SK-N-SH treated with all-trans-retinoic acid at 6 μM for 48 hours (cell line): ENCODE measurements around the gene LPAR2.

ENCODE experiments used
- ATAC-seq: fragments of 200-7000 bp; cut with Tn5 transposase; 3 replicates; pipeline ENCODE4 v1.9.1; 2020; ENCODE audit warnings: mild to moderate bottlenecking, moderate library complexity
- ARNTL ChIP-seq: fragments of 450-650 bp; formaldehyde crosslinking; IDR thresholded peaks from 2 replicates; pipeline ENCODE4 v1.5.0; 2020; ENCODE audit warnings: low read depth, mild to moderate bottlenecking, moderate library complexity, borderline replicate concordance
- BACH2 ChIP-seq: fragments of 250-450 bp; sonication (Bioruptor Pico); IDR thresholded peaks from 2 replicates; pipeline ENCODE4 v1.9.0; 2021; ENCODE audit warnings: mild to moderate bottlenecking, borderline replicate concordance
- CSDC2 ChIP-seq: fragments of 250-450 bp; sonication (Bioruptor Pico); IDR thresholded peaks from 2 replicates; pipeline ENCODE4 v1.5.0; 2020; ENCODE audit warnings: mild to moderate bottlenecking, moderate library complexity
- ESRRG ChIP-seq: fragments of 250-450 bp; sonication (Bioruptor Pico); IDR thresholded peaks from 2 replicates; pipeline ENCODE4 v1.6.1; 2021; ENCODE audit warnings: mild to moderate bottlenecking
- ISL1 ChIP-seq: fragments of 250-450 bp; sonication (Bioruptor Pico); IDR thresholded peaks from 2 replicates; pipeline ENCODE4 v2.1.2; 2022; ENCODE audit warnings: mild to moderate bottlenecking, moderate library complexity
- OSR1 ChIP-seq: fragments of 250-450 bp; sonication (Bioruptor Pico); IDR thresholded peaks from 2 replicates; pipeline ENCODE4 v1.8.0; 2022; ENCODE audit warnings: moderate library complexity, mild to moderate bottlenecking, inconsistent platforms
- PPARA ChIP-seq: fragments of 250-450 bp; sonication (Bioruptor Pico); IDR thresholded peaks from 2 replicates; pipeline ENCODE4 v1.5.0; 2020; ENCODE audit warnings: mild to moderate bottlenecking, borderline replicate concordance
- RARB ChIP-seq: fragments of 250-450 bp; sonication (Bioruptor Pico); IDR thresholded peaks from 2 replicates; pipeline ENCODE4 v1.8.0; 2021; ENCODE audit warnings: mild to moderate bottlenecking, moderate library complexity
- SNAI2 ChIP-seq: fragments of 250-450 bp; sonication (Bioruptor Pico); IDR thresholded peaks from 2 replicates; pipeline ENCODE4 v1.5.0; 2020; ENCODE audit warnings: mild to moderate bottlenecking, moderate library complexity
- TCF4 ChIP-seq: fragments of 250-450 bp; sonication (Bioruptor Pico); IDR thresholded peaks from 2 replicates; pipeline ENCODE4 v1.8.0; 2021; ENCODE audit warnings: mild to moderate bottlenecking, moderate library complexity, borderline replicate concordance
- TOX ChIP-seq: fragments of 250-450 bp; sonication (Bioruptor Pico); IDR thresholded peaks from 2 replicates; pipeline ENCODE4 v1.8.0; 2021; ENCODE audit warnings: mild to moderate bottlenecking, moderate library complexity, borderline replicate concordance
- ZFP3 ChIP-seq: fragments of 250-450 bp; sonication (Bioruptor Pico); IDR thresholded peaks from 2 replicates; pipeline ENCODE4 v1.5.0; 2020; ENCODE audit warnings: mild to moderate bottlenecking, moderate library complexity
- ZFP30 ChIP-seq: fragments of 450-650 bp; formaldehyde crosslinking; IDR thresholded peaks from 2 replicates; pipeline ENCODE4 v1.5.0; 2022; ENCODE audit warnings: mild to moderate bottlenecking, moderate library complexity
- ZNF70 ChIP-seq: fragments of 450-650 bp; formaldehyde crosslinking; IDR thresholded peaks from 2 replicates; pipeline ENCODE4 v1.5.0; 2020; ENCODE audit warnings: mild to moderate bottlenecking, moderate library complexity
- ZNF8 ChIP-seq: fragments of 450-650 bp; formaldehyde crosslinking; IDR thresholded peaks from 2 replicates; pipeline ENCODE4 v1.5.0; 2020; ENCODE audit warnings: mild to moderate bottlenecking, moderate library complexity
- TF ChIP-seq, protein P1 (sequence below): fragments of 250-450 bp; sonication (Bioruptor Pico); IDR thresholded peaks from 2 replicates; pipeline ENCODE4 v1.5.1; 2020; ENCODE audit warnings: low read depth, mild to moderate bottlenecking, moderate library complexity
- TF ChIP-seq, protein P2 (sequence below): fragments of 250-450 bp; sonication (Bioruptor Pico); IDR thresholded peaks from 2 replicates; pipeline ENCODE4 v1.5.0; 2020; ENCODE audit warnings: mild to moderate bottlenecking, moderate library complexity
- TF ChIP-seq, protein P3 (sequence below): fragments of 250-450 bp; sonication (Bioruptor Pico); IDR thresholded peaks from 2 replicates; pipeline ENCODE4 v1.8.0; 2020; ENCODE audit warnings: mild to moderate bottlenecking, moderate library complexity, borderline replicate concordance
- TF ChIP-seq, protein P4 (sequence below): fragments of 250-450 bp; sonication (Bioruptor Pico); IDR thresholded peaks from 2 replicates; pipeline ENCODE4 v1.8.0; 2021; ENCODE audit warnings: low read depth, mild to moderate bottlenecking, moderate library complexity, borderline replicate concordance
- TF ChIP-seq, protein P5 (sequence below): fragments of 250-450 bp; sonication (Bioruptor Pico); IDR thresholded peaks from 2 replicates; pipeline ENCODE4 v1.5.1; 2021; ENCODE audit warnings: mild to moderate bottlenecking, moderate library complexity

LPAR2 gene

DNA sequence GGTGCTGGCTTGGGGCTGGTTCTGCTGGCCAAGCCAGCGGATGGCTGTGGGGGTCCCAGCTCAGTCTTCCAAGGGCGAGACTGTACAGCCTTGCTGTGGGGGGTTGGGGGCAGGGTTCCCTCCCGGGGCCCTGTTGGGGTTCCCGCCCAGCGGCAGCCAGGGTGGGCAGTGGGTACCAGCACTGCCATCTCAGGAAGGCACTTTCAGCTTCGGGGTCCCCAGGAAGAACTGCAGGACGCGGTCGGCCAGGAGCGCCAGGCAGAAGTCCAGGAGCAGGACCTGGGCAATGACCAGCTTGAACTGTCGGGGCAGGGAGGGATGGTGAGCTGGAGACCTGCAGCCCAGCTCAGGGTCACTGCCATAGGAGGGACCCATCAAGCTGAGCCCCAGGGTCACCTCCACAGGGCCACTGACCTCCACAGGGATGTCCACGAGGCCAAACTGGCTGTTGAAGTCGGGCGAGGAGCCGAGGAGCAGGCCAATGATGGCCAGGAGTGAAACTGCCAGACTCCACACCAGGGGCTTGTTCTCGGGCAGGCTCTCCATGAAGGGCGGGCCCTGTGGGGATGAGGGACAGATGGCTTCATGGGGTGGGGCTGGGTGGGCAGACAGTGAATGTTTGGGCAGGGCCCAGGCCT, 17.3 kb upstream of the LPAR2 start:
- TF ChIP-seq, protein P1, sequence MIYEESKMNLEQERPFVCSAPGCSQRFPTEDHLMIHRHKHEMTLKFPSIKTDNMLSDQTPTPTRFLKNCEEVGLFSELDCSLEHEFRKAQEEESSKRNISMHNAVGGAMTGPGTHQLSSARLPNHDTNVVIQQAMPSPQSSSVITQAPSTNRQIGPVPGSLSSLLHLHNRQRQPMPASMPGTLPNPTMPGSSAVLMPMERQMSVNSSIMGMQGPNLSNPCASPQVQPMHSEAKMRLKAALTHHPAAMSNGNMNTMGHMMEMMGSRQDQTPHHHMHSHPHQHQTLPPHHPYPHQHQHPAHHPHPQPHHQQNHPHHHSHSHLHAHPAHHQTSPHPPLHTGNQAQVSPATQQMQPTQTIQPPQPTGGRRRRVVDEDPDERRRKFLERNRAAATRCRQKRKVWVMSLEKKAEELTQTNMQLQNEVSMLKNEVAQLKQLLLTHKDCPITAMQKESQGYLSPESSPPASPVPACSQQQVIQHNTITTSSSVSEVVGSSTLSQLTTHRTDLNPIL (CRISPR knock-in tag): no peak
- no peak for TF ChIP-seq OSR1 (CRISPR knock-in tag)
- TF ChIP-seq ARNTL (CRISPR knock-in tag): no peak
- TF ChIP-seq, protein P2, sequence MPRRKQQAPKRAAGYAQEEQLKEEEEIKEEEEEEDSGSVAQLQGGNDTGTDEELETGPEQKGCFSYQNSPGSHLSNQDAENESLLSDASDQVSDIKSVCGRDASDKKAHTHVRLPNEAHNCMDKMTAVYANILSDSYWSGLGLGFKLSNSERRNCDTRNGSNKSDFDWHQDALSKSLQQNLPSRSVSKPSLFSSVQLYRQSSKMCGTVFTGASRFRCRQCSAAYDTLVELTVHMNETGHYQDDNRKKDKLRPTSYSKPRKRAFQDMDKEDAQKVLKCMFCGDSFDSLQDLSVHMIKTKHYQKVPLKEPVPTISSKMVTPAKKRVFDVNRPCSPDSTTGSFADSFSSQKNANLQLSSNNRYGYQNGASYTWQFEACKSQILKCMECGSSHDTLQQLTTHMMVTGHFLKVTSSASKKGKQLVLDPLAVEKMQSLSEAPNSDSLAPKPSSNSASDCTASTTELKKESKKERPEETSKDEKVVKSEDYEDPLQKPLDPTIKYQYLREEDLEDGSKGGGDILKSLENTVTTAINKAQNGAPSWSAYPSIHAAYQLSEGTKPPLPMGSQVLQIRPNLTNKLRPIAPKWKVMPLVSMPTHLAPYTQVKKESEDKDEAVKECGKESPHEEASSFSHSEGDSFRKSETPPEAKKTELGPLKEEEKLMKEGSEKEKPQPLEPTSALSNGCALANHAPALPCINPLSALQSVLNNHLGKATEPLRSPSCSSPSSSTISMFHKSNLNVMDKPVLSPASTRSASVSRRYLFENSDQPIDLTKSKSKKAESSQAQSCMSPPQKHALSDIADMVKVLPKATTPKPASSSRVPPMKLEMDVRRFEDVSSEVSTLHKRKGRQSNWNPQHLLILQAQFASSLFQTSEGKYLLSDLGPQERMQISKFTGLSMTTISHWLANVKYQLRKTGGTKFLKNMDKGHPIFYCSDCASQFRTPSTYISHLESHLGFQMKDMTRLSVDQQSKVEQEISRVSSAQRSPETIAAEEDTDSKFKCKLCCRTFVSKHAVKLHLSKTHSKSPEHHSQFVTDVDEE: no peak
- TF ChIP-seq, protein P3, sequence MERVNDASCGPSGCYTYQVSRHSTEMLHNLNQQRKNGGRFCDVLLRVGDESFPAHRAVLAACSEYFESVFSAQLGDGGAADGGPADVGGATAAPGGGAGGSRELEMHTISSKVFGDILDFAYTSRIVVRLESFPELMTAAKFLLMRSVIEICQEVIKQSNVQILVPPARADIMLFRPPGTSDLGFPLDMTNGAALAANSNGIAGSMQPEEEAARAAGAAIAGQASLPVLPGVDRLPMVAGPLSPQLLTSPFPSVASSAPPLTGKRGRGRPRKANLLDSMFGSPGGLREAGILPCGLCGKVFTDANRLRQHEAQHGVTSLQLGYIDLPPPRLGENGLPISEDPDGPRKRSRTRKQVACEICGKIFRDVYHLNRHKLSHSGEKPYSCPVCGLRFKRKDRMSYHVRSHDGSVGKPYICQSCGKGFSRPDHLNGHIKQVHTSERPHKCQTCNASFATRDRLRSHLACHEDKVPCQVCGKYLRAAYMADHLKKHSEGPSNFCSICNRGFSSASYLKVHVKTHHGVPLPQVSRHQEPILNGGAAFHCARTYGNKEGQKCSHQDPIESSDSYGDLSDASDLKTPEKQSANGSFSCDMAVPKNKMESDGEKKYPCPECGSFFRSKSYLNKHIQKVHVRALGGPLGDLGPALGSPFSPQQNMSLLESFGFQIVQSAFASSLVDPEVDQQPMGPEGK (CRISPR knock-in tag): no peak
- no peak for TF ChIP-seq TOX (CRISPR knock-in tag)
- TF ChIP-seq ESRRG (CRISPR knock-in tag): no peak
- TF ChIP-seq ZNF8 (CRISPR knock-in tag): no peak
- TF ChIP-seq ZNF70: no peak
- no peak for TF ChIP-seq ZFP3 (CRISPR knock-in tag)
- TF ChIP-seq, protein P4, sequence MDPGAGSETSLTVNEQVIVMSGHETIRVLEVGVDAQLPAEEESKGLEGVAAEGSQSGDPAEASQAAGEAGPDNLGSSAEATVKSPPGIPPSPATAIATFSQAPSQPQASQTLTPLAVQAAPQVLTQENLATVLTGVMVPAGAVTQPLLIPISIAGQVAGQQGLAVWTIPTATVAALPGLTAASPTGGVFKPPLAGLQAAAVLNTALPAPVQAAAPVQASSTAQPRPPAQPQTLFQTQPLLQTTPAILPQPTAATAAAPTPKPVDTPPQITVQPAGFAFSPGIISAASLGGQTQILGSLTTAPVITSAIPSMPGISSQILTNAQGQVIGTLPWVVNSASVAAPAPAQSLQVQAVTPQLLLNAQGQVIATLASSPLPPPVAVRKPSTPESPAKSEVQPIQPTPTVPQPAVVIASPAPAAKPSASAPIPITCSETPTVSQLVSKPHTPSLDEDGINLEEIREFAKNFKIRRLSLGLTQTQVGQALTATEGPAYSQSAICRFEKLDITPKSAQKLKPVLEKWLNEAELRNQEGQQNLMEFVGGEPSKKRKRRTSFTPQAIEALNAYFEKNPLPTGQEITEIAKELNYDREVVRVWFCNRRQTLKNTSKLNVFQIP: no peak
- no peak for TF ChIP-seq RARB (CRISPR knock-in tag)
- TF ChIP-seq CSDC2 (CRISPR knock-in tag): no peak
- no peak for TF ChIP-seq BACH2
- TF ChIP-seq TCF4 (CRISPR knock-in tag): no peak
- TF ChIP-seq ISL1 (CRISPR knock-in tag): no peak
- no peak for TF ChIP-seq PPARA (CRISPR knock-in tag)
- no peak for ATAC-seq

DNA sequence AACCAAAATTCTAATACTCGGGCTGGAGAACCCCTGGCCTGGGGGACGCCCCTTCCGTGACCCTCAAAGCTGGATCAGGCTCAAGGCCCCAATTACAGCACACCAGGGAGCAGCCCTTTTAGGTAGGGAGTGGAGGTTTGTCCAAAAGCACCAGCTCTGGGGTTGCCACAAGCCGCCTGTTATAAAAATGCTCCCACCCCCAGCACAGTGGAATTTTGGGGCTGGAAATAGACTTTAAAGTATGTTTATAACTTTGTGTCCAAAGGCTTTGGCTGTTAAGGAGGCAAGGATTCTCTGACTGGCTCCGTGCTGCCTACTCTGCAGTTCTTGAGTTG, 16.0 kb upstream of the LPAR2 start:
- ATAC-seq: no peak

DNA sequence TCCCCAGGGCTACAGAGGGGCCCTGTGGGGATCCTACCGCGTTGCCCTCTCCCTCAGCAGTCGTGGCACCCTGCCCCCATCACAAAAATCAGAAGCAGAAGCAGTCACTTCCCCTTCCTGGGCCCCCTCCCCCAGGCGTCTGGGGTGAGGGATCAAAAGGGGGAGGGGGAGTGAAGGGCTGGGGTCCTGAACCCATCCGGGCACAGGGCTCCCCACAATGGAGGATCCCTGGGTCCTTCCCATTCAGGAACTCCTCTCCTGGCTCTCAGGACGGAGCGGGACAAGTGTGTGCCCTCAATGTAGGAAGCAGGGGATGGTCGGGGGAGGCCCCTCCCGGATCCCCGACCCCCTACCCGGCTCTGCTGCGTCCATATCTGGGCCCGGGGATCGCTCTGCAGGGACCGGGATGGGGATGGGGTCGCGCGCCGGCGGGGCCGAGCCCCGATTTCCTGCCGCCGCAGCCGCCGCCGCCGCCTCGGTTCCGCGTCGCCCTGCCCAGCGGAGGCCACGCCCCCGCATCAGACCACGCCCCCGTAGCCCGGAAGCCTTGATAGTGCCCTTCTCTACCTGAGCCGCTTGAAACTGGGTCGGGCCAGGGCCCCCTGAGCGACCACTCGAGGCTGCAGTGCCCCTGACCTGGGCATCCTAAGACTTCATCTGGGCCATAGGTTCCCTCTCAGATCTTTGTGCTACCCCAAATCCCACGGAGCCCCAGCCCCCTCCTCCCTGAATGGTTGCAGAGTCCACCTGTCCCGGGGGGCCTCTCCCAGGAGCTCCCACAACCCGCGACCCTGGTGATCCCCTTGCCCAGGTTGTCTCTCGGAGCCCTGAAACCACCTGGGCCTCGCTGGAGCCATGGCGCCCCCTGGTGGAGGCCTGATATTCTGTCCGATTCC, 15.4 kb upstream of the LPAR2 start, which contains the start of gene GMIP:
Gene GMIP (minus strand): TSS at position 500 of the 896 bp plus-strand sequence. CDS start 128 bp downstream, at position 372.
- no peak for TF ChIP-seq ZFP3 (CRISPR knock-in tag)
- TF ChIP-seq, protein P5, sequence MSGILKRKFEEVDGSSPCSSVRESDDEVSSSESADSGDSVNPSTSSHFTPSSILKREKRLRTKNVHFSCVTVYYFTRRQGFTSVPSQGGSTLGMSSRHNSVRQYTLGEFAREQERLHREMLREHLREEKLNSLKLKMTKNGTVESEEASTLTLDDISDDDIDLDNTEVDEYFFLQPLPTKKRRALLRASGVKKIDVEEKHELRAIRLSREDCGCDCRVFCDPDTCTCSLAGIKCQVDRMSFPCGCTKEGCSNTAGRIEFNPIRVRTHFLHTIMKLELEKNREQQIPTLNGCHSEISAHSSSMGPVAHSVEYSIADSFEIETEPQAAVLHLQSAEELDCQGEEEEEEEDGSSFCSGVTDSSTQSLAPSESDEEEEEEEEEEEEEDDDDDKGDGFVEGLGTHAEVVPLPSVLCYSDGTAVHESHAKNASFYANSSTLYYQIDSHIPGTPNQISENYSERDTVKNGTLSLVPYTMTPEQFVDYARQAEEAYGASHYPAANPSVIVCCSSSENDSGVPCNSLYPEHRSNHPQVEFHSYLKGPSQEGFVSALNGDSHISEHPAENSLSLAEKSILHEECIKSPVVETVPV (CRISPR knock-in tag): 0 out of 2 replicates have a peak, but pooled peaks have one; percentile 33
- TF ChIP-seq, all 23 proteins: peak for 1
- ATAC-seq: peak; percentile 84

More for the DNA sequence above, 16.0 kb upstream of the LPAR2 start:
- TF ChIP-seq ARNTL (CRISPR knock-in tag) (no peak), ISL1 (CRISPR knock-in tag) (no peak), ZFP30 (CRISPR knock-in tag) (no peak), ZFP3 (CRISPR knock-in tag) (no peak), CSDC2 (CRISPR knock-in tag) (no peak), SNAI2 (no peak)
- TF ChIP-seq, protein P1 (CRISPR knock-in tag): no peak
